Body of pancreas (tissue), 4 donors: ENCODE measurements around the gene GRID2. TPM values are rescaled to one million over a fixed set of nuclear protein-coding genes. Genes with fewer than 3 reads are reported as not detected.

Experiments
- ATAC-seq: fragments of 150-250 bp; one replicate; pipeline ENCODE4 v1.9.1; 2016
- DNase-seq, 4 donors: peaks; one replicate each; pipeline ENCODE4 v3.0.0-alpha.2; 2019
- H3K27ac ChIP-seq, 4 donors: fragments of 200-600 bp; sonication (generic); 1 replicate in 3 of 4; 2 replicates in 1 of 4; pipeline versions ENCODE4 v1.5.1 to v1.6.1; 2016 to 2019; ENCODE audit warnings: mild to moderate bottlenecking in 1 of 4, mixed read lengths in 1 of 4, moderate library complexity in 1 of 4
- H3K27me3 ChIP-seq, 2 donors: fragments of 200-600 bp; sonication (generic); one replicate each; pipeline ENCODE4 v1.6.0; 2016; ENCODE audit warnings: mild to moderate bottlenecking in 1 of 2
- H3K36me3 ChIP-seq, 2 donors: fragments of 200-600 bp; sonication (generic); replicated peaks in 1 of 2; 2 replicates each; pipeline ENCODE4 v1.5.1; 2016; ENCODE audit warnings: low read depth in 2 of 2; ENCODE audit not compliant: insufficient read depth in 1 of 2
- H3K4me1 ChIP-seq: fragments of 200-600 bp; sonication (generic); one replicate; pipeline ENCODE4 v1.6.0; 2016
- H3K4me3 ChIP-seq, 2 donors: fragments of 200-600 bp; sonication (generic); 1 replicate in 1 of 2; 2 replicates in 1 of 2; pipeline ENCODE4 v1.5.1; 2016 to 2019
- H3K9me3 ChIP-seq, 3 donors: fragments of 200-600 bp; sonication (generic); 1 replicate in 2 of 3; 2 replicates in 1 of 3; pipeline ENCODE4 v1.5.1; 2016
- POLR2A ChIP-seq, 3 donors: fragments of 450-650 bp; IDR thresholded peaks; one replicate each; pipeline ENCODE4 v1.6.1; 2016; ENCODE audit warnings: antibody characterized with exemption in 3 of 3, mild to moderate bottlenecking in 2 of 3
- WGBS, 2 donors: methylation state at CpG; one replicate each; pipeline ENCODE4 v1.1.5; 2017; 5-methylcytosine and 5-hydroxymethylcytosine counted together
- intact Hi-C: fragments of 100-400 bp; cut with DNase I; formaldehyde crosslinking; loops from one replicate; pipeline ENCODE4 v1.15.1; 2023
- total RNA-seq, 2 donors: library from RNA; depleted of rRNA; stranded (reverse); fragments of >200 nt; gene quantifications; one replicate each; pipeline ENCODE4 v1.1.0, GENCODE V29; 2016
- TF ChIP-seq, protein P1 (sequence below), 7 experiments: fragments of 450-650 bp in 4 of 7; fragments of 200-600 bp in 3 of 7; sonication (generic) in 3 of 7; IDR thresholded peaks; one replicate each; pipeline ENCODE4 v1.5.1; 2016 to 2019; ENCODE audit warnings: antibody characterized with exemption in 7 of 7

Gene GRID2
- total RNA-seq, 2 donors from 2014 or later: not detected

DNA sequence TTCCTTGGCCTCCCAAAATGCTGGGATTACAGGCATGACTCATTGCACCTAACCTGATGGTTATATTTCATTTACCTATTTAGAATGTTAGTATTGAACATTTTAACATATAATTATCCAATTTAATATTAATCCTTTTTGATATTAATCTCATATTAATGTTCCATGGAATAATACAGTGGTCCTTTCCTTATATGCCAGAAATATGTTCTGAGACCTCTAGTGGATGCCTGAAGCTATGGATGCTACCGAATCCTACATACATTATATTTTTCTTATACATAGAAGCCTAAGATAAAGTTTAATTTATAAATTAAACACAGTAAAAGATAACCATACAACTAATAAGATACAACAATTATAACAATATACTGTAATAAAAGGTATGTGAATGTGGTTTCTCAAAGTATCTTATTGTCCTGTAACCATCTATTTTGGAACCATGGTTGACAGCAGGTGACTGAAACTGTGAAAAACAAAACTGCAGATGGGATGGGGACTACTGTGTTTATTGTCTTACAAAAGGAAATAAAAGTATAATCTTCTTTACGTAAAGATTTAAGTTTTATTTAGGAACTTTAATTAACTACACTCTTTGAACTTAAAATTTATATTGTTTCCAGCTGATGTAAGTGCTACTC lies 431.4 kb downstream of the GRID2 start:
- ATAC-seq: no peak
- WGBS, 2 donors: 81 to 85% methylated on average over 2 of the region's 2 CpGs

DNA sequence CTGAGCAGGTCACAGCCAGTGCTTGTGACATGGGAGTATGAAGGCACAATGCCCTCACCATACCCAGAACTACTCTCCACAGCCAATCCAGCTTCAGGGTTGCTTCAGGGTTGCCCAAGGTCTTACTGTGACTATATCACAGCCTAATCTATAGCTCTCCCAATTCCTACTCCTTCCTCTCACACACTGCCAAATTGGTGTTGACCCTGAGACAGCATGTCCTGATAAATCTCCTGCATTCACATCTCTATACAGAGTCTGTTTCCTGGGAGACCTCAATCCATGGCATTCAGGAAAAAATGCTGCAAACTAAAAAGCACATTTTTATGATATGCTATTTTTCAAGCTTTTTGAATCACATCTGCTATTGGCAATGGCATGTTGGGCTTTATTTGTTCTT lies 456.7 kb downstream of the GRID2 start:
- ATAC-seq (no peak), DNase-seq (no peak)
- H3K4me1 ChIP-seq: no peaks in the 10 kb centered on the region
- intact Hi-C loops: no loop called here
- no peak overlapping the region for H3K27ac ChIP-seq
- H3K4me3 ChIP-seq: no peak overlapping the region
- TF ChIP-seq, protein P1, sequence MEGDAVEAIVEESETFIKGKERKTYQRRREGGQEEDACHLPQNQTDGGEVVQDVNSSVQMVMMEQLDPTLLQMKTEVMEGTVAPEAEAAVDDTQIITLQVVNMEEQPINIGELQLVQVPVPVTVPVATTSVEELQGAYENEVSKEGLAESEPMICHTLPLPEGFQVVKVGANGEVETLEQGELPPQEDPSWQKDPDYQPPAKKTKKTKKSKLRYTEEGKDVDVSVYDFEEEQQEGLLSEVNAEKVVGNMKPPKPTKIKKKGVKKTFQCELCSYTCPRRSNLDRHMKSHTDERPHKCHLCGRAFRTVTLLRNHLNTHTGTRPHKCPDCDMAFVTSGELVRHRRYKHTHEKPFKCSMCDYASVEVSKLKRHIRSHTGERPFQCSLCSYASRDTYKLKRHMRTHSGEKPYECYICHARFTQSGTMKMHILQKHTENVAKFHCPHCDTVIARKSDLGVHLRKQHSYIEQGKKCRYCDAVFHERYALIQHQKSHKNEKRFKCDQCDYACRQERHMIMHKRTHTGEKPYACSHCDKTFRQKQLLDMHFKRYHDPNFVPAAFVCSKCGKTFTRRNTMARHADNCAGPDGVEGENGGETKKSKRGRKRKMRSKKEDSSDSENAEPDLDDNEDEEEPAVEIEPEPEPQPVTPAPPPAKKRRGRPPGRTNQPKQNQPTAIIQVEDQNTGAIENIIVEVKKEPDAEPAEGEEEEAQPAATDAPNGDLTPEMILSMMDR (IDR thresholded peaks at IDR 0.05): no peak
- no peak for TF ChIP-seq POLR2A (IDR thresholded peaks at IDR 0.05)
- no peaks in the 10 kb centered on the region for H3K27me3 ChIP-seq
- H3K9me3 ChIP-seq: no peaks in the 10 kb centered on the region
- no peaks in the 10 kb centered on the region for H3K36me3 ChIP-seq

More for the DNA sequence above, 431.4 kb downstream of the GRID2 start:
- Histone ChIP-seq H3K27me3 (no peaks in the 10 kb centered on the region), H3K4me1 (no peaks in the 10 kb centered on the region), H3K9me3 (no peaks in the 10 kb centered on the region), H3K4me3 (no peak overlapping the region), H3K36me3 (no peaks in the 10 kb centered on the region), H3K27ac (no peak overlapping the region)
- intact Hi-C loops: no loop called here
- no peak for DNase-seq
- TF ChIP-seq, protein P1 (IDR thresholded peaks at IDR 0.05): no peak
- TF ChIP-seq POLR2A (IDR thresholded peaks at IDR 0.05): no peak

GRCh38 chr4:92776080-92776479 lies 472.3 kb downstream of the GRID2 start:
- DNase-seq (no peak), ATAC-seq (no peak)
- no peak overlapping the region for H3K4me3 ChIP-seq
- H3K4me1 ChIP-seq: no peaks in the 10 kb centered on the region
- no peak overlapping the region for H3K27ac ChIP-seq
- 71 to 77% methylated on average over 3 of the region's 3 CpGs for WGBS, 2 donors
- H3K9me3 ChIP-seq: no peaks in the 10 kb centered on the region
- H3K27me3 ChIP-seq: no peaks in the 10 kb centered on the region
- no peaks in the 10 kb centered on the region for H3K36me3 ChIP-seq
- intact Hi-C loops: no loop called here
- no peak for TF ChIP-seq POLR2A (IDR thresholded peaks at IDR 0.05)
- TF ChIP-seq, protein P1 (IDR thresholded peaks at IDR 0.05): no peak

GRCh38 chr4:92789741-92790140 lies 486.0 kb downstream of the GRID2 start:
- no peak overlapping the region for H3K27ac ChIP-seq
- DNase-seq: no peak
- intact Hi-C loops: no loop called here
- WGBS, 2 donors: 72 to 77% methylated on average over 3 of the region's 3 CpGs
- H3K27me3 ChIP-seq: no peaks in the 10 kb centered on the region
- H3K4me1 ChIP-seq: no peaks in the 10 kb centered on the region
- TF ChIP-seq POLR2A (IDR thresholded peaks at IDR 0.05): no peak
- TF ChIP-seq, protein P1 (IDR thresholded peaks at IDR 0.05): no peak
- H3K36me3 ChIP-seq: no peaks in the 10 kb centered on the region
- H3K9me3 ChIP-seq: no peaks in the 10 kb centered on the region
- ATAC-seq: no peak
- H3K4me3 ChIP-seq: no peak overlapping the region

GRCh38 chr4:92791871-92792440 lies 488.2 kb downstream of the GRID2 start:
- no peak overlapping the region for H3K27ac ChIP-seq
- no peak for DNase-seq
- TF ChIP-seq, protein P1 (IDR thresholded peaks at IDR 0.05): no peak
- no peak for TF ChIP-seq POLR2A (IDR thresholded peaks at IDR 0.05)
- intact Hi-C loops: no loop called here
- 36 to 44% methylated on average over 4 of the region's 4 CpGs for WGBS, 2 donors
- no peaks in the 10 kb centered on the region for H3K4me1 ChIP-seq
- no peaks in the 10 kb centered on the region for H3K36me3 ChIP-seq
- H3K4me3 ChIP-seq: no peak overlapping the region
- no peak for ATAC-seq
- H3K27me3 ChIP-seq: no peaks in the 10 kb centered on the region
- H3K9me3 ChIP-seq: no peaks in the 10 kb centered on the region
